ENCODE data around the gene EYS. TPM values are rescaled to one million over a fixed set of nuclear protein-coding genes. Genes with fewer than 3 reads are reported as not detected.

Gene EYS
- total RNA-seq, 1 experiment from 2014 or later = not detected

GRCh38 chr6:64580346-64580745 lies 1126.7 kb downstream of the EYS start:
- H2AFZ ChIP-seq (ENCODE audit: low read depth, low read length, poor library complexity, severe bottlenecking) = no peak overlapping the region
- H3K27ac ChIP-seq (ENCODE audit: low read depth, low read length) = no peak overlapping the region
- no peaks in the 10 kb centered on the region for H3K36me3 ChIP-seq (ENCODE audit: control insufficient read depth in 1 of 2, insufficient read depth in 2 of 2, low read length in 2 of 2)
- no peaks in the 10 kb centered on the region for H4K20me1 ChIP-seq (ENCODE audit: insufficient read depth)
- H3K4me2 ChIP-seq (ENCODE audit: low read length) = no peak overlapping the region
- peaks cover 18 to 29% of the 10 kb centered on the region in 2 experiments; a peak in 2 of 4 replicates for H3K9me3 ChIP-seq (ENCODE audit: control insufficient read depth in 1 of 2, insufficient read depth in 1 of 2, low read depth in 1 of 2, low read length in 2 of 2)
- intact Hi-C loops (cut with micrococcal nuclease) = no loop called here
- RAD21 ChIA-PET (ENCODE audit: low non-redundant PET in 1 of 2, low total read pairs in 2 of 2, uncharacterized antibody in 2 of 2, unreplicated experiment in 2 of 2) = no interaction called here
- ATAC-seq (no peak), DNase-seq (ENCODE audit: low read depth, low spot score) (no peak)
- H3K79me2 ChIP-seq (ENCODE audit: insufficient read depth, low read length) = no peaks in the 10 kb centered on the region
- H3K9ac ChIP-seq (ENCODE audit: low read length) = no peak overlapping the region
- CTCF ChIA-PET = no interaction called here
- POLR2A ChIA-PET = no interaction called here
- H3K9me2 ChIP-seq (ENCODE audit: insufficient read depth) = no peaks in the 10 kb centered on the region
- TF ChIP-seq ZBTB33 (IDR thresholded peaks at IDR 0.05; ENCODE audit: extremely low read depth, insufficient replicate concordance, low read length) (no peak), POLR2AphosphoS5 (IDR thresholded peaks at IDR 0.05; ENCODE audit: low read depth, low read length) (no peak), SIN3A (IDR thresholded peaks at IDR 0.05; ENCODE audit: low read depth) (no peak), JUND (IDR thresholded peaks at IDR 0.05) (no peak), ZFX (IDR thresholded peaks at IDR 0.05) (no peak), ATF3 (IDR thresholded peaks at IDR 0.05) (no peak), FOSL1 (IDR thresholded peaks at IDR 0.05; ENCODE audit: low read depth) (no peak), RAD21 (IDR thresholded peaks at IDR 0.05; ENCODE audit: low read depth) (no peak), YY1 (IDR thresholded peaks at IDR 0.05; ENCODE audit: extremely low read depth, insufficient replicate concordance, low read depth, low read length) (no peak), SP1 (IDR thresholded peaks at IDR 0.05; ENCODE audit: low read depth) (no peak), CEBPB (IDR thresholded peaks at IDR 0.05; ENCODE audit: low read depth) (no peak), EZH2phosphoT487 (IDR thresholded peaks at IDR 0.05; ENCODE audit: borderline replicate concordance) (no peak), POLR2A (IDR thresholded peaks at IDR 0.05; ENCODE audit: borderline replicate concordance, extremely low read depth, insufficient read depth, insufficient read length) (no peak), CTCF (IDR thresholded peaks at IDR 0.05 in 2 of 3, conservative IDR thresholded peaks at IDR 0.05 in 1 of 3; ENCODE audit: borderline replicate concordance in 1 of 3, insufficient read depth in 1 of 3, low read depth in 2 of 3, low read length in 2 of 3) (no peak), ZNF274 (IDR thresholded peaks at IDR 0.05; ENCODE audit: low read depth, low read length) (no peak), TCF7L2 (IDR thresholded peaks at IDR 0.05; ENCODE audit: borderline replicate concordance, extremely low read depth, insufficient read depth, insufficient read length) (no peak), EZH2 (IDR thresholded peaks at IDR 0.05) (no peak), ELF1 (IDR thresholded peaks at IDR 0.05; ENCODE audit: borderline replicate concordance, low read depth) (no peak)
- H3K27me3 ChIP-seq (ENCODE audit: insufficient read depth, low read length) = no peaks in the 10 kb centered on the region
- H3K4me3 ChIP-seq (replicated peaks in 1 of 2; ENCODE audit: low read depth in 1 of 2, low read length in 2 of 2) = no peak overlapping the region
- no TSS peak for BruUV-seq (replicated peaks)
- no peaks in the 10 kb centered on the region for H3K4me1 ChIP-seq (ENCODE audit: control insufficient read depth in 1 of 2, insufficient read depth in 2 of 2, low read length in 2 of 2)
